ENCODE results near the gene CA7. TPM values are rescaled to one million over a fixed set of nuclear protein-coding genes. Genes with fewer than 3 reads are reported as not detected.

The CA7 gene
- total RNA-seq, 1 donor from 2014 or later = not detected

DNA sequence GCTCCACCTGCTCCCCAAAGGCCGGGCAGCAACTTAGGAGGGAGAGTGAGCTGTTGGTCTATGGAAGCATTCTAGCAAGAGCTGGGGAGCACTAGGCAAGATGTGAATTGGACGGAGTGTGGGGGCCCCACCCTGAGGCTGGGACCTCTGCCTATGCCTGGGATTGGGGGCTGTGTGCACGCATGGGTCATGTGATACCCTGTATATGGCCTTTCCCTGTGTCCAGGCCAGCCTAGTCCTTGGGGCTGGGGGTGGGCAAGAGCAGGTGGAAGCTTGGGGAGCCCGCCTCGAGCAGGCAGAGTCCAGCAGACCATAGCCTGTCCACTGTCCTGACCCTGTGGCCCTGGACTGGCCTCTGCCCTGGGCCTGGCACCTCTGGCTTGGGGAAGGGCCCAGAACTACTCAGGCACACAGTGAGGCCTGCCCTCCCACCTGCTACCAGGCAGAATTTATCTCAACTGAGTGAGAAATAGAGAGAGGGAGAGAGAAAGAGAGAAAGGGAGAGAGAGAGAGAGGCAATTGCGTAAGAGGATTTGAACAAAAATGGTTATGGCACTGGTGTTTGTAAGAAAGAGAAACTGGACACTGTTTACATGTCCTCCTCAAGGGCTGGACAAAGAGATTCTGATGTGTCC lies 55.2 kb downstream of the CA7 start:
- no peak for DNase-seq

DNA sequence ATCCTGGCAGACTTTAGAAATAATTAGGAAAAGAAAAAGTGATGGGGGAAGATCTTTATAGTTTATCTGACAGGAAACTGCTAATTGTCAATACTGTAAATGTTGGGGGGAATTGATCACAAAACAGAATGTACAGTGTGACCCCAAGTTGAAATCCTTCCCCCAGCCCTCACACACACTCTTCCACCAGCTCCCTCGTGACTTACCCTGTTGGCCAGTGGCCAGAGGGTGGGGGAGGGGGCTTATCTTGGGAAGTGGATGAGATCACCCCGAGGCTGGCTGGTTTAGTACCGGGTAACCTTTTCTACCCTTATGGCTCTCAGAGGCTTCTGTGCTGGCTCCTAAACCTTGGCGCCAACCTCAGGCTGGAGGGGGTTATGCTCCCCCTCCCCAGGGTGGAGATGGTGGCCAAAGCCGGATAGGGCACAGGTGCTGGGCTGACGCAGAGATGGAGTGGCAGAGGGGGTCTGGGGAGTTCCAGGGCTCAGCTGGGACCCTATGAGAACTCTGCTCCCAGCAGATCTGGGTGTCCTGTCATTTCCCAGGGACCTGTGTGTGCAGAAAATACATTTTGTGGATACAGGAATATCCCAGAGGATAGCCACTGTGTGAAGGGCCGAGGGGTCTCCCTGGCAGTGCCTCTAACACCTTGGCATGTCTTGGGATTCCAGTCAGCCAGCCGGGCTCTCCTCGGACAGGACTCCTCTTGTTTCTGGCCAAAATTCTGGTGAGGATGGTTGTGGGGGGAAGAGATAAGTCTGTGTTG lies 55.9 kb downstream of the CA7 start:
- DNase-seq = peak; percentile 2

DNA sequence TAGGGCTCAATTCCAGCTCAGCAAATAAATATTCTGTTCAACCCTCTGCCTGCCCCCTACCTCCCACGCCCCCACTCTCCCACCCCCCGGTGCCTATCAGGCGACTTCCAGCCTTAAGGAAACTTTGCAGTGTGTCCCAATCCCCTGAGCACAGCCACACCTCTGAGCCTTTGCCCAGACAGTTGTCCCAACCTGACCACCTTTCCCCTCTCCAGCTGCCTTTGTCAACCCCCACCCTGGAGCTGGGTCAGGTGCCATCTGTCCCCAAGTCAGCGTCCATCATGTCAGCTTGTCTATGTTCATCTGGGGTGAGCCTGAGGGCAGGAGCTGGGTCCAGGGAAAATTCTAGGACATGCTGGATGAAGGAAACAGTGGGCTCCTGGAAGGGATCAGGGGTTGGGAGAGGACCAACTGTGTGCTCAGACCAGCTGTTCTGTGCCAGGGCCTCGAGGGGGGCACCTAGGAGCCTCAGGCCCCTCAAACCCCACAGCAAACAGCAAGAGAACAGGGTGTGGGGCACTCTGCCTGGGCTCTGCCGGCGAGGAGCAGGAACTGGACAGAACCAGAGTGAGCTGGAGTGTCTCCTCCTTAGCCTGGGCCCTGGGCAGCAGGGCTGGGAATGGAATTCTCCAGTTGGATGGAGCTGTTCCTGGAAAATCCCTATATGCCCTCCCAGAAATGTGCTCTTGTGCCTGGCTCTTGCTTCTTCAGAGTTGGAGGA lies 56.7 kb downstream of the CA7 start:
- no peak for DNase-seq

DNA sequence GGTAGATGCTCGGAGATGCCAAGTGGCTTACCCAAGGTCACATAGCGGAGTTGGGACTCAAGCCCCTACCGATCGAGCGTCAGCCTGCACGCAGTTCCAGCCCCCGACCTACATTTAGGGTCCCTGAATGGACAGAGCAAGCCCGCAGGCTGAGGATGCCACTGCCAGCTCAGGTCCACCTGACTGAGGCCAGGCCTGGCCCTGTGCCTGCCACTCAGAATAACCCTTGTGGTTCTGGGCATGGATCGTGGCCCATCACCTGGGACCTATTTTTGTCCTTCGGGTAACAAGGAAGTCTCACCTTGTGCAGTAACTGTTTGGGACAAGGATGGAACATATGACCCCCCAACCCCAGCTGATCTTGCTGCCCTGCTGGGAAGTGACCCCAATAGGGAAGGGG lies 57.4 kb downstream of the CA7 start:
- DNase-seq = no peak

DNA sequence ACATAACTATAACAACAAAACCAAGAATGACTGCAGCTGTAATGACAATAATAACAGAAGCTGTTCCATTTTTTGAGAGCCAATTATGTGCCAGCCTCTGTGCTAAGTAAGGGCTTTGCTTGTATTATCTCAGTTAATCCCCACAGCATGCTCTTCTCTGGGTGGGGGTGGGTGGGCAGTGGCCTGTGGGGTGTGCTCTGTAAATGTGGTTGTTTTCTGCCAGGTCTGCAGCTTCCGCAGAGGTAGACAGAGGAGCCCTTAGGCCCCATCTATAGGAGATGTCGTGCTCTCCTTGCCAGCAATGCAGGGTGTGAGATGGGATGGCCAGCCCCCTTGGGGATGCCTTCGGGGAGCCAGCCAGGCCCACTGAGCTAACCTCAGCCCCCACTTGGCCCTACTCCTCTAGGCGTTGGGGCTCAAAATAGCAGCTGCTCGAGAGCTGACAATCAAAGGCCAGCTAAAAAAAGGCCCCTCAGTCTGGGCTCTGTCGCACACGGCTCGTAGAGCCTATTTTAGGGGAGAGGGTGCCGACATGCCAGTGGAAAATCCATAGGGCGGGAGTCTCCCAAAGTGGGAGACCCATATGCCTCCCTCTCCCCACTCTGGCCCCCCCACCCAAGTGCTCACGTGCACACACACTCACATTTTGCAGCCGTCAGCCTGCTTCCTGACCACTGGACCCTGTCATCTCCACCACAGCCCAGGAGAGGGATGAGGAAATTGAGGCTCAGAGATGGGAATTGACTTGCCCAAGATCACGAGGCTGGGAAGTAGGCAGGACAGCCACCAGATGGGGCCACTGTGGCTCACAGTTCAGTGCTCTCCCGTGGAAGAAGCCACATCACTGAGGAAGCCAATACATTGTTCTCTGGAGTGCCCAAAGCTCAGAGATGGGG lies 58.7 kb downstream of the CA7 start:
- no peak for DNase-seq

Other genes with a start within 250 kb of the CA7 start
- gene CMTM3, start 239.7 kb upstream of the CA7 start, total RNA-seq = 20.5 TPM
- 18.7 TPM for gene CMTM4, start 147.7 kb upstream of the CA7 start, total RNA-seq
- gene DYNC1LI2, start 92.8 kb upstream of the CA7 start, total RNA-seq = 113 TPM
- 0.10 TPM for gene TERB1, start 42.8 kb upstream of the CA7 start, total RNA-seq
- gene NAE1, start 13.4 kb upstream of the CA7 start, total RNA-seq = 52.4 TPM
- 7.4 TPM for gene PDP2, start 36.1 kb downstream of the CA7 start, total RNA-seq
- gene CDH16, start 74.5 kb downstream of the CA7 start, total RNA-seq = not detected
- 2.8 TPM for gene RRAD, start 81.1 kb downstream of the CA7 start, total RNA-seq
- 39.0 TPM for gene CIAO2B, start 90.0 kb downstream of the CA7 start, total RNA-seq
- 18.7 TPM for gene CES2, start 91.1 kb downstream of the CA7 start, total RNA-seq
- not detected for gene CES3, start 116.9 kb downstream of the CA7 start, total RNA-seq
- gene CES4A, start 144.2 kb downstream of the CA7 start, total RNA-seq = 7.9 TPM
- gene CBFB, start 184.7 kb downstream of the CA7 start, total RNA-seq = 51.0 TPM

Data from skin of body (tissue), 2 donors.